OCI-LY1 (cell line): Measurements from ENCODE around the gene C1orf159.
A peak's percentile ranks its signal among the peaks of the same experiment; 100 is the strongest.
"Not testable (repeated sequence)": the region's sequence is repeated elsewhere in the genome, so short reads cannot be mapped to it uniquely, and the experiment has no call there.

Experiments used
- H2AFZ ChIP-seq: fragments of 200-600 bp; sonication (generic), shearing (Covaris generic); 2 replicates; pipeline ENCODE4 v1.6.0; 2014; ENCODE audit warnings: antibody characterized with exemption, mild to moderate bottlenecking, low read length
- H3F3A ChIP-seq: fragments of 200-600 bp; sonication (generic), shearing (Covaris generic); 2 replicates; pipeline ENCODE4 v1.6.0; 2014; ENCODE audit warnings: mild to moderate bottlenecking, antibody characterized with exemption, low read length, moderate library complexity; ENCODE audit not compliant: insufficient read depth
- H3K27ac ChIP-seq: fragments of 200-600 bp; sonication (generic); 2 replicates; pipeline ENCODE4 v1.5.1; 2014; ENCODE audit warnings: low read length, mixed run types, mild to moderate bottlenecking, low read depth; ENCODE audit not compliant: poor library complexity, severe bottlenecking
- H3K27me3 ChIP-seq: fragments of 200-600 bp; sonication (generic); 2 replicates; pipeline ENCODE4 v1.6.0; 2014; ENCODE audit warnings: antibody characterized with exemption, mild to moderate bottlenecking, low read length, moderate library complexity; ENCODE audit not compliant: insufficient read depth
- H3K36me3 ChIP-seq: fragments of 200-600 bp; sonication (generic); 2 replicates; pipeline ENCODE4 v1.6.1; 2014; ENCODE audit warnings: mild to moderate bottlenecking, antibody characterized with exemption, low read length, moderate library complexity, mixed read lengths; ENCODE audit not compliant: insufficient read depth
- H3K4me1 ChIP-seq: fragments of 200-600 bp; sonication (generic); 2 replicates; pipeline ENCODE4 v1.5.1; 2014; ENCODE audit warnings: mild to moderate bottlenecking, low read length, moderate library complexity; ENCODE audit not compliant: insufficient read depth, severe bottlenecking
- H3K4me2 ChIP-seq: fragments of 200-600 bp; sonication (generic), shearing (Covaris generic); 2 replicates; pipeline ENCODE4 v1.6.1; 2014; ENCODE audit warnings: low read length
- H3K4me3 ChIP-seq: fragments of 200-600 bp; sonication (generic); 2 replicates; pipeline ENCODE4 v1.5.1; 2014; ENCODE audit warnings: low read length, low read depth, mild to moderate bottlenecking, mixed read lengths; ENCODE audit not compliant: poor library complexity, severe bottlenecking
- H3K79me2 ChIP-seq: fragments of 200-600 bp; shearing (Covaris generic); 2 replicates; pipeline ENCODE4 v1.6.1; 2016; ENCODE audit warnings: mixed run types, low read length, mixed read lengths; ENCODE audit not compliant: insufficient read depth
- H3K9ac ChIP-seq: fragments of 200-600 bp; sonication (generic), shearing (Covaris generic); 2 replicates; pipeline ENCODE4 v1.6.1; 2014; ENCODE audit warnings: mild to moderate bottlenecking, low read length, mixed read lengths
- H3K9me2 ChIP-seq: fragments of 200-600 bp; sonication (generic), shearing (Covaris generic); 2 replicates; pipeline ENCODE4 v1.6.1; 2014; ENCODE audit warnings: low read depth, mild to moderate bottlenecking, low read length, mixed read lengths
- H3K9me3 ChIP-seq: fragments of 200-600 bp; shearing (Covaris generic); 2 replicates; pipeline ENCODE4 v1.6.1; 2014; ENCODE audit warnings: low read length, mixed read lengths
- H4K20me1 ChIP-seq: fragments of 200-600 bp; sonication (generic), shearing (Covaris generic); 2 replicates; pipeline ENCODE4 v1.6.0; 2016; ENCODE audit warnings: mild to moderate bottlenecking, low read length; ENCODE audit not compliant: insufficient read depth
- CTCF ChIP-seq: fragments of 200-600 bp; sonication (generic), shearing (Covaris generic); IDR thresholded peaks from 2 replicates; pipeline ENCODE4 v1.5.1; 2017; ENCODE audit warnings: mild to moderate bottlenecking, antibody characterized with exemption, low read length, moderate library complexity, mixed read lengths
- EZH2 ChIP-seq: fragments of 200-600 bp; sonication (generic), shearing (Covaris generic); IDR thresholded peaks from 2 replicates; pipeline ENCODE4 v1.8.0; 2017; ENCODE audit warnings: borderline replicate concordance, mixed run types, mild to moderate bottlenecking, antibody characterized with exemption, low read length, moderate library complexity, mixed read lengths

The C1orf159 gene

GRCh38 chr1:1059494-1060280, 56.2 kb downstream of the C1orf159 start:
- no peaks in the 10 kb centered on the region for H3K36me3 ChIP-seq
- H2AFZ ChIP-seq, result no peak overlapping the region
- H3K4me1 ChIP-seq, result peaks cover 4% of the 10 kb centered on the region
- H3K9me3 ChIP-seq, result no peaks in the 10 kb centered on the region
- no peaks in the 10 kb centered on the region for H3F3A ChIP-seq
- H3K9ac ChIP-seq, result peak overlapping the region; percentile 56
- H3K27ac ChIP-seq, result no peak overlapping the region
- TF ChIP-seq CTCF (no peak), EZH2 (no peak)
- H3K79me2 ChIP-seq, result no peaks in the 10 kb centered on the region
- H3K27me3 ChIP-seq, result no peaks in the 10 kb centered on the region
- H3K4me3 ChIP-seq, result peak overlapping the region; percentile 63
- H4K20me1 ChIP-seq, result no peaks in the 10 kb centered on the region
- H3K4me2 ChIP-seq, result peak overlapping the region; percentile 80
- H3K9me2 ChIP-seq, result no peaks in the 10 kb centered on the region

- Histone ChIP-seq H3K4me1 (peaks cover 4% of the 10 kb centered on the region), H3K79me2 (no peaks in the 10 kb centered on the region), H3K4me2 (peak overlapping the region; percentile 80), H3F3A (no peaks in the 10 kb centered on the region), H3K27ac (no peak overlapping the region), H3K9me2 (no peaks in the 10 kb centered on the region), H3K27me3 (no peaks in the 10 kb centered on the region), H3K36me3 (no peaks in the 10 kb centered on the region), H2AFZ (no peak overlapping the region), H4K20me1 (no peaks in the 10 kb centered on the region), H3K4me3 (peak overlapping the region; percentile 63), H3K9me3 (no peaks in the 10 kb centered on the region), H3K9ac (peak overlapping the region; percentile 56)
- TF ChIP-seq EZH2, result no peak
- peak; percentile 63 for TF ChIP-seq CTCF
These were observed 56.9 kb downstream of the C1orf159 start for GRCh38 chr1:1058921-1059493.

GRCh38 chr1:1058088-1058905, 57.6 kb downstream of the C1orf159 start:
- no peak overlapping the region for H2AFZ ChIP-seq
- H3K4me3 ChIP-seq, result peak overlapping the region; percentile 63
- no peaks in the 10 kb centered on the region for H3K27me3 ChIP-seq
- H3K36me3 ChIP-seq, result no peaks in the 10 kb centered on the region
- H3K9me2 ChIP-seq, result no peaks in the 10 kb centered on the region
- no peak overlapping the region for H3K27ac ChIP-seq
- no peaks in the 10 kb centered on the region for H3K79me2 ChIP-seq
- no peaks in the 10 kb centered on the region for H3K9me3 ChIP-seq
- H3K9ac ChIP-seq, result no peak overlapping the region
- peaks cover 4% of the 10 kb centered on the region for H3K4me1 ChIP-seq
- no peak for TF ChIP-seq CTCF
- H3F3A ChIP-seq, result no peaks in the 10 kb centered on the region
- no peaks in the 10 kb centered on the region for H4K20me1 ChIP-seq
- peak overlapping the region; percentile 80; the same call in 1 of the 2 replicates for H3K4me2 ChIP-seq

- not testable (repeated sequence) for H3K9me2 ChIP-seq, H4K20me1 ChIP-seq, H3K36me3 ChIP-seq, H3K9ac ChIP-seq, H3K4me2 ChIP-seq, H3K79me2 ChIP-seq, H3F3A ChIP-seq, H3K4me3 ChIP-seq, H3K9me3 ChIP-seq, H3K27ac ChIP-seq, H3K4me1 ChIP-seq, H3K27me3 ChIP-seq, H2AFZ ChIP-seq
These were observed 58.2 kb downstream of the C1orf159 start for GRCh38 chr1:1057769-1058087.
